Stimulated activated CD8-positive, alpha-beta memory T cell treated with anti-CD3 and anti-CD28 coated beads, Interleukin-15, amount 100 ng/mL, for 48 hours (primary cell): ENCODE measurements around the gene LAMB1.

ENCODE experiments used
- DNase-seq, 2 donors: peaks; one replicate each; pipeline ENCODE4 v3.0.0-alpha.2; 2020; ENCODE audit warnings: low read depth in 2 of 2

The LAMB1 gene

DNA sequence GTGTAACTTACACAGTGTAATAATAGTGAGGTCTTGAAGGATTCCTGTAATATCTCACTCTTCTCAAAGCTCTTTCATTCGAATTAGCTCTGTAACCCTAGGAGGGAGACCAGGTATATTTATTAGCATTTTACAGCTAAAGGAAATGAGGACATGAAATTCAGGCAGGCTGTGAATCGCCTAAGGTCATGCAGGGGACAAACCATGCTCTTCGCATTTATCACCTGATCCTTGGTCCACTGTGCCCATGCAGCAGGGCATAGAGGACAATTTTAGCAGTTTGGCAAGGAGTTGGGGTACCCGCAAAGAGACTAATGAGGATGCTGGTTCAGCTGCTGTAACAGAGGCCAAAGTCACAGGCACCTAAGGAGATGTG, 14.8 kb upstream of the LAMB1 start:
- DNase-seq: no peak

DNA sequence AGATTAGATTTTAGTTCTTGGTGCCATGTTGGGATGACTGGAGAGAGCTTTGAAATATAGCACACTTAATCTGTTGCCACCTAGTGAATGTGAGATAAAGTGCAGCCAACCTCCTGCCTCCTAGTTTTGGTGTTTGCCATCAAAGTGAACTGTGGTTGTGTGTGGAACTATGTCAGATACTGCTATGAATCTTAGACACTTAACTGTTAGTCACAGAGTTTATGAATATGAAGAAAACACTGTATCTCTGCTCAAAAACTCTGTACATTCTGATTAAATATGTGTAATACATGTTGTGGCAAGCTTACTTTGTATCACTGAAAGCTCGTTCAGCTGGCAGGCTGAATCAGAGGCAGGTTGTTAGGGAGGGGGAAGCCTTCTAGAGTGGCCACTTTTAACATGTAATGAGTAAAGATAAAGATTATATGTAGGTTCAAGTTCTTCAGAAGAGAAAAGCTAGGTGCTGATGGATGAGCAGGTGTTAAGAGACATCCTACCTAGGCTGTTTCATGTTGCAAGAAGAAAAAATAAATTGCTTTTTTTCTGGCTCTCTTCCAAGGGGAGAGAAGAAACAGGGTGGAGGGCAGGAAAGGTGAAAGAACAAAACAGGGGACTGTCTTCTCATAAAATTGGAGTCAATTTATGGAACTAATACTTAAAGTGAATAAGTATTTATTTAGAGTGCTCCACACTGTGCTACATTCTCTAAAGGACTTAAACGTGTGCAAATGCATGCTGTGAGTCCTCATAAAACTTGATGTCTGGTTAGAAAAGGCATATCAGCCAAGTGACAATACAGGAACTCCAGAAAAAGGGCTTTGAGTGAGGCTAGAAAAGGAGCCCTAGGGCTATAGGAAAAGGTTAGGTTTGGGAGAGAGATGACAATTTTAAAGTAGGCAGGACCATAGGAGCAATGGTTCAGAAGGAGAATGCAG, 14.1 kb upstream of the LAMB1 start:
- DNase-seq: no peak

DNA sequence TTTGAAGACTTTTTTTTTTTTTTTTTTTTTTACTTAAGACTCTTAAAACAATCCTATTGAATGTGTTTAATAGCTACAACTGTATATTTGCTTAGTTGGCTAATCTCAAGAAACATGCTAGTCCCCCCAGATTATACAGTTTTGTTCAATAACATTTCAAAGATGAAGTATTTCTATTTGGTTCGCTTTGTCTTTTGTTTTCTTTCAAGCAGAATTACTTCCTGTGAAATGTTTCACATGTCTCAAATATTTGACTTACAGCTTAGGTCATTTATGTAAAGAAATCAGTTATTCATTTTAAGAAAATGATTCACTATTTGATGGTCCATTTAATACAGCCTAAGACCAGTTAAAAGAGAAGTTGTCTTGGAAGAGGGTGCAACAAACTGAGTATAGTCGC, 12.8 kb upstream of the LAMB1 start:
- no peak for DNase-seq

DNA sequence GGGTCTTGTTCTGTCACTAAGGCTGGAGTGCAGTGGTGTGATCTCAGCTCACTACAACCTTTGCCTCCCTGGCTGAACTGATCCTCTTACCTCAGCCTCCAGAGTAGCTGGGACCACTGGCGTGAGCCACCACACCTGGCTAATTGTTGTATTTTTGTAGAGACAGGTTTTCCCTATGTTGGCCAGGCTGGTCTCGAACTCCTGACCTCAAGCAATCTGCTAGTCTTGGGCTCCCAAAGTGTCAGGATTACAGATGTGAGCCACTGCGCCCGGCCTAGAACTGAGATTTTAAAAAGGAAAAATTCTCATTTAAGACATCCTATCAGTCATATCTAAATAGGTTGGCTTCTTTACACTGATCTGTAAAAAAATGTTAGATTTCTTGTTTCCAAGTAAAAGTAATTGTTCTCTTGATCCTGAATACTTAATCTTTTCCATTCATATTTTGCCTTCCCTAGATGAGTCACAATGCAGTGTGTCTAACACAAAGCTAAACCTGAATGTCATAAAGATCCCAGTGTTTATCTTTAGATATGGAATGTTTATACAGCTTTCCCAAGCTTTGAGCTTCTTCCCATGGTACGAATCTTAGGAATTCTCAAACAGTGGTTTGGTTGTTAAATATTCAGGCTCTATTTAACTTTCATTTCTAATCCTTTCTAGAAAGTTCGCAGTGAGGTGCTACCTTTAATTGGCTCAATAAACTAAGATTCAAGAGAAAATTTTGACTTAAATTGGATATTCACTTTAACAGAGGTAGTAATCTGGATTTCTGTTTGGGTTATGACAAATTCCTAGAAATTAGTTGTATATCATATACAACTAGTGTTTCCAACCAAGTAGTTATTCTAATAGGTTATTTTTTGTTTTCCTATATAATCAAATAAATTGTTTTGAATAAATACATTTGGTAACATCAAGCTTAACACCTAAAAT, 12.1 kb upstream of the LAMB1 start:
- no peak for DNase-seq

DNA sequence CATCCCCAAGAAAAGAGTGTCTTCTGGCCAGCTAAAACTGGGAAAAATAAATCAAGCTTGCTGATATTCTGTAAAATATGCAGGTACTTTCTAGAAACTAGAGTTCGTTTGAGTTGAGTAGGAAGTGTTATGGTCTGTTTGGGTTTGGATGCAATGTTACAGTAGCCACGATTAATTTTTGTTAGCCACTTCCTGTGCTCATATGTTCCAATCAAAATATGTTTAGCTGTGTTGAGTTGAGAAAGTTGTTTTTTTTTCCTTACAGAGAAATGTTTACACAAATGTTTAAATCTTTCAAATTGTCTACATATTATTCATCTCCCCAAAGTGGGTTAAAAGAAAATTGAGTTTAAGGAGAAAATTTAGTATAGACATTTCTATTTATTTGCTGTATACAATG, 11.3 kb upstream of the LAMB1 start:
- DNase-seq: no peak

DNA sequence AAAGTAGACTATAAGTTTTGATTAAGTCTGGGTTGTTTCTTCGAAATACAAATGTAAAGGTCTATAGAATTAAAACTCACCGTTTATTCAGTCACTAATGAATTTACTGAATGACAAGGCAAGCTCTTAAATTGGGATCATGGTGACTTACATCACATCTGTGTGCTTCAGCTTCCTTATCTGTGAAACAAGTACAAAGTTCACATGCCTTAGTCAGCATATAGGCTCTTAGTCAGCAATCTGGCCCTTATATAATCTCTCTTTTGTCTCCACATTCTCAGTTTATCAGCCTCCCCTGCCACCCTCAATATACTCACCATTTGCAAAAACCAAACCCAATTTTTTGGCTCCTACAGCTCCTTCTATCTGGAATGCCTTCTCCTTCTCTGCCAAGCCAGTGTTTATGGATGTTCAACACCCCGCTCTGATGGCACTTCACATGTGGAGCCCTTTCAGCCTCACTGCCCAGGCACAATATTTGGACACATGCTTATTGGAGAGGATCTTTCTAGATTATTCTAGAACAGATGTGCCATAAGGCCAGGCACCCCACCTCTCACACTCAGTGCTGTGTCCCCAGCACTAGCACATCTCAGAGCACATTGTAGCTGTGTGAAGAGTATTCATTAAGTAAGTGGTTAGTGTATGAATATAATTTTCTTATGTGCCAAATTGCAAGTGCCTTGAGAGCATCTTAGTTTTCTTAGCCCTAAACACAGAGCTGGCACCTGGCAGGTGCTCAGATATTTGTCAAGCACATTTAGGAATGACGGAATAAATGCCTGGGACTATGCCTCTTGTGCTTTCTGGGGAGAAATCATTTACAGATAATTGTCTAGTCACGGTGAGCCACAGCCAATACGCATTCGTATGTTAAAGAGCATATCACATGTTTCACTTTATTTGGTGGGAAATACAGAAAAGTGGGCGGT, 9.8 kb upstream of the LAMB1 start:
- no peak for DNase-seq

DNA sequence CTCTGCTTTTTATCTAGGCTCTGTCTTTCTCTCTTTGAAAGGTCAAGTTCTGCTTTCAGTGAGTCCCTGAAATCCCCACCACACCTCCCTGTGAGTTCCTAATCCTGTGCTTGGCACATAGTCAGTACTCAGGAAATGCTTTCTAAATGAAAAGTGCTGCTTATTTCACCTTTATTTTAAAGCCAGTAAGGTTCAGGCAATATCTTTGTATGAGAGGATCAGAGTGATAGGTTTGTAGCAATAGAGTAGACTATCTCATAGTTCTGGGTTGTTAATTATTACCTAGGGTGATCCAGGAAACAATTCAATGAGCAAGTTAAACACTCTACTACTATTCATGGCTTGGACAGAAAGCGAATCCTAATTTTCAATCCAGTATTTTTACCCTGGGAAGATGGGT, 7.4 kb upstream of the LAMB1 start:
- DNase-seq: no peak

DNA sequence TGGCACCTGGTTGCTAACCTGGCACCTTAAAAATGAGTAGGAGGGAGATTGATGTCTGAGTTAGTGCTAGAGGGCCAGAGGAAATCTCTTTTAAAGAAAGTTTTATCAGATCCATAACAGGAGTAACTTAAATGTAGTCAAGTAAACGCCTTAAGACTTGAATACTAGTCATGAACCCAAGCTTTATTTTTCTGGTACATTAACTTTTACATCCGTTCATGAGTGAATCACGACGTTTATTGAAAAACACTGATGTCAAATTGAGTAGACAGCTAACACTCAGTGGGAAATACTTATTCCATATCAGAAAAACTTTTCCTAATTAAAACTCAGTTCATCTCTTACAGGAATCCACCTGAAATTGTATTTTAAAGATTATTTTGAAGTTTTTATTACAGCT, 6.9 kb upstream of the LAMB1 start:
- DNase-seq: no peak

DNA sequence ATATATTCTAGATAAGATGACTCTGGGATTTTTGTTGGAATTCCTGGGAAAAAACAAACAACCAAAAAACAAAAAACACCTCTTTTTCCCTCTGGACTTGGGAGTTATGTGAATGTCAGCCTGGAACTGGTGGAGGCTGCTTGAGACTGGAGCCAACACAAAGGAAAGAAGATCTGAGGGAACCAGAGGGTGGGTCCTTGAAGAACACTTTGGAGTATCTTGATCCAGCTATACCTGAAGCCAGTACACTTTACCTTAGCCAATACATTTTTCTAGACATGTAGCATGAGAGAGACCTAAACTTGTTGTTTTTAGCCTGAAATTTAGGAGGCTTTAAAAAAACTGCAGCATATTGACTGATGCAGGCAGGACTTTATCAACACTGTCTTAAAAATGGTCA, 5.9 kb upstream of the LAMB1 start:
- no peak for DNase-seq

DNA sequence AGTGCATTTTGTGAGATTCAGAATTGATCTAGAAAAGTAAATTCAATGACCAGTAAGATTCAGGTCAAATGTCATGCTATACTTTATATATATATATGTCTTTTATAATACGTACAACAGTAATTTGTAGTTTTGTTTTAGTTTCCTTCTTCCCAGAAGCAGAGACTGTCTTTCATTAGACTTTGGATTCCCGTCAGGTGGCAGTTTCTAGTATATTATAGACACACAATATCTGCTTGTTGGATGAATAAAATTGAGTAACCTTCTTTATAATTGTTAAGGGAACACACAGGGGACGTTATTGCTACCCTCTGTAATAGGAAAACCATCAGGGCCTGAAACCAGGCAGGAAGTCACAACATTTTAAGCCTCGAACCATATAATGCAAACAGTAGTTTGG, 5.3 kb upstream of the LAMB1 start:
- DNase-seq: no peak

DNA sequence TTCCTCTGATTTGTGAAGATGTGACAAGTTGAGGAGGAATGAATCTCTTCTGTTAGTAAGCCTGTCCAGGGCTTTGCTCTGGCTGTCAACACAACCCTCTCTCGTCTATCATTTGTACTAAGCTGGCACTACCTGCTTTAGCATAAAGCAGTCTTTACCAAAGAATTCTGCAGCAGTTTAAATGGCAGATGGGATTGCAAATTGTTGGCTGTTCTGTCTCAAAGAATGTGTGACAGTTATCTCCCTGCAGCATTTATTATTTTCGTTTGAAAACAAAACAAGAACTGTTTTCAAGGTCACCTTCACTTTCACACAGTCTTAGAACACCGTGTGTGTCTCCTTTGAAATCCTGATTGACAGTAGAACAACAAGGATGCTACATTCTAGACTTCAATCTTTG, 4.8 kb upstream of the LAMB1 start:
- DNase-seq: no peak

DNA sequence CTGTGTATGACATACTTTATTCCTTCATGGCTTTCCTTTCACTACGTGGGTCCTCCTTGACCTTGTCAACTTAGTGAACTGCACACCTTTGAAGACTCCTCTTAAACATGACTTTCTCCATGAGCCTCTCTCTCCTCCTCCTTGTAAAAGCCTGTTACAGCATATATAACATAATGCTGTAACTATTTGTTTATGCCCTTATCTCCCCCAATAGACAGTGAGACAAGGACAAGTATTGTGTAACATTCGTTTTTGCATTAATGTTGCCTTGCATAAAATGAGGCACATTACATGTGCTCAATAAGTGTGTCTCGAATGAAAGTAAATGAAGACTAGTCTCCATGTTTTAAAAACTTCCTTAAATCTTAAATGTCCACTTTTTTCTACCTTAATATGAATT, 4.3 kb upstream of the LAMB1 start:
- no peak for DNase-seq

DNA sequence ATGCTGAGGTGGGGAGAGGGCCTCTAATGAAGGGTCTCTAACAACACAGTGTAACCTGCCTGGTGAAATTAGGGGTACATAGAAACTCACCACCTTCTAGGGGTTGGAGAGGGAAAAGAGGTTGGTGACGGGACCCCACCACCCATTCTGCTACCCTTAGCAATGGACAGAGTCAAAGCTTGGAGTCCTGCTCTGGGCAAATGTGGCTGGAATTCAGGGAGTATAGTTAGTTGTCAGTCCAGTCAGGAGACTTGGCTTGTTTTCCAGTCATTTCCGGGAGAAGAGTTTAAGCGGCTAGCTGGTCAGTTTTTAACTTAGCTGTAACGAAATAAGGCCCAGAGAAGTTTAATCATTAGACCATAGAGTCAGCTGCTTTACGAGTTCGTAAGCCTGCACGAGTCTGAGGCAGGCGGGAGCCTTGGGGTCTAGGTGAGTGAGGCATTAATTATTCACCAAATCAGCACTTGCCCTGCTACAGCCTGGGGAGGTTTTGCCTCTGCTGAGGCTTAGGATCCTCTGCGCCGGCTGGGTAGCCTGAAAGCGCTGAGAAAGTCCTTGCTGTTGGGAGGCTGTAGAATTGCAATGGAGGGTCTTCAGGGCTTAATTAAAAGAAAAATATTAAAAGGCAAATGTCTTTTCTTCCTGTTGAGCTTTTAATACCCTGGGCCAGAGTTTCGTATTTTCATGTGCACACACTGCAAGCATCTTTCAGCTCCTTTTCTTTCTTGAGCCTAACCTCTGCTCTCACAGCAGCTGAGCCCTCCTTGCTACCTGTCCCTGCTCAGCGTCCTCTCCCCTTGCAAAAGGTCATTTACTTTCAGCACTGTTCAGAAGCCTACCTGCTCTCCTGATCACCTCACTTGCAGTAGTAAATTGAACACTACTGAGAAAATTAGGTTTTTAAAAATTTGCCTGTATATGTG, 1.5 kb upstream of the LAMB1 start:
- DNase-seq: no peak

DNA sequence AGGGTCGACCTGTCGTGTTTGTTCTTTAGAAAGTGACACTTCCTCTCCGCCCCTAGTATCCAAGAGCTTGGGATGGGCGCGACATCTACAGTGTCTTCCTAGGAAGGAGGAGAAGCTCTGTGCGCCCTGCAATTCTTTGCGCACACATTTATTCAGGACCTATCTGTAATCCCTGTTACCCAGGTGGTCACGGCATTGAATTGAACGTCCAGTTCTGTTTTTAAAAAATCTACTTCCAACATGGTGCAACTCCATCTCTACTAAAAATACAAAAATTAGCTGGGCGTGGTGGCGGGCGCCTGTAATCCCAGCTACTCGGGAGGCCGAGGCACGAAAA, 606 bp upstream of the LAMB1 start:
- DNase-seq: no peak

DNA sequence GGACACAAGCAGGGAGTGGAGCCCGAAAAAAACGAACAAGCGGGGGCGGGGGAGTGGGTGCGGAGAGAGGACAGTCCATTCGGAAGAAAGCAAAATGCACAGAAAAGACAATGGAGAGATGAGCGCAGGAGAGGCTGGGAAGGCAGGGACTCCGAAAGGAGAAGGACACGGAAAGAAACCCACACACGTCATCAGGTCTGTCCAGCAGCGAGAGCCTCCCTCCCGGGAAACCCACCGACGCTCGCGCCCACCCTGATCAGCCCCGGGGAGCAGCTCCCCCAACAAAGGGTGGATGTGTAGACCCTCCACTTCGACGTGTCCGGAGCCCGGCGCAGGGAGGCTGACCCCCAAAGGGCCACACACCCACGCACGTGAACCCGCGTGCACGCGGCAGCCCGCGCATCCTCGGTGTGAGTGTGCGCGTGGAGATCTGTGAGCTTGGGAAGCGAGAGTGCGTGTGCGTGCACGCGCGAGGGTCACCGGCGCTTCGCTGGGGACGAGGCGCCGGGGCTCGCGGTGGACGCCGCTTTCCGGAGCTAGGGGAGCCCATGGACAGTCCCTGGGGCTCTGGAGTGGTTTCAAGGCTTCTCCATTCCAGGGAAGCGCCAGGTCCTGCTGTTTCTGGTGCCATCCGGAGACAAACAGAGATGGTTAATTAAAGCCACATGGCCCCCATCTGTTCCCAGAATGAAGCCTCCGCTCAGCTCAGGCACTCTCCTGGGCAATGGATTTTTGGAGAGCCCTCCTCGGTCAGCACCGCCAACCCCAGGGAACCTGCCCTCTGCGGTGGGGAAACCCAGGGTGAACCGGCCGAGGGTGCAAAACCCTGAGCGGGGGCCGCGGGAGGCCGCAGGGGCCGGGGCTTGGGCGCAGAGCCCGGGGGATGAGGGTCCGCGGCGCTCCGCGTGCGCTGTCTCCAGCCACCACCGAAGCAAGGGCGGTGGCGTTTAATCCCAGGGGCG, 916 bp downstream of the LAMB1 start:
- DNase-seq: no peak

DNA sequence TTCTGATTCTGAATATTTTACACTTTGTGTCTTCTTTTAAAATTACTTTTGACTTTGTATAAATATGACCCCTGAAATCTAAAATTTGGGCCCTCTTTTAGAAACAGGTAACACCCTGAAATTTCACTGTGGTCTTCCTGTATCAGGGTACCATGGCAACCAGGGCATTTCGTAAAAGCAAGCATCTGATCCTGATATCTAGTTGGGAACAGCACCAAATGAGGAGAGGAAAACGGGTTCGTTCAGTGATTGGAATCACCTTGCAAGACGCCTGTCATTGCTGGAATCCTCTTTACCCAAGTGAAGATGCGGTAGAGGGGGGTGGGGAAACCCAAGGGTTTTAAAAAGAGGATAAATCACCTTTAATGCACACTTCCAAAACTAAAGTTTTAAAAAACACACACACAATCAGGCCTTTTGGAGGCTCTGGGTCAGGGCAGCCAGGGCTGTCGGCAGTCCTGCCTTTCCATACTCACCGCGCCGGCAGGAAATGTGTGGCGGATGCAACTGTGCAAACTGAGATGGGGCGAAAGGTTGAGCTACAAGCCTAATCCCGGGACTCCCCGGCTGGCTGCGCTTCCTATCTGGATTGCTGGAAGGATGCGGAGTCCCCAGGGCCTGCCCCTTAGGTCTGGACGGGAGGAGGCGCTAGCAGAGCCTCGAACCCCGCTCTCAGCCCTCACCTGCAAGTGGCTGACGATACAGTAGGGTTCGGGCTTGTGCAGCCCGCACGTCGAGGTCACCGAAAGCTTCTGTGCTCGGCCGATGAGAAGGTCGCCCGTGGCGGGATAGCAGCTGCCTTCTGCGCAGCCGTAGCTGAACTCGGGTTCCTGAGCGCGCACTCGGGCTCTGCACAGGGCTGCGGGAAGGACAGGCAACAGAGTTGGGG, 1.8 kb downstream of the LAMB1 start:
- no peak for DNase-seq

DNA sequence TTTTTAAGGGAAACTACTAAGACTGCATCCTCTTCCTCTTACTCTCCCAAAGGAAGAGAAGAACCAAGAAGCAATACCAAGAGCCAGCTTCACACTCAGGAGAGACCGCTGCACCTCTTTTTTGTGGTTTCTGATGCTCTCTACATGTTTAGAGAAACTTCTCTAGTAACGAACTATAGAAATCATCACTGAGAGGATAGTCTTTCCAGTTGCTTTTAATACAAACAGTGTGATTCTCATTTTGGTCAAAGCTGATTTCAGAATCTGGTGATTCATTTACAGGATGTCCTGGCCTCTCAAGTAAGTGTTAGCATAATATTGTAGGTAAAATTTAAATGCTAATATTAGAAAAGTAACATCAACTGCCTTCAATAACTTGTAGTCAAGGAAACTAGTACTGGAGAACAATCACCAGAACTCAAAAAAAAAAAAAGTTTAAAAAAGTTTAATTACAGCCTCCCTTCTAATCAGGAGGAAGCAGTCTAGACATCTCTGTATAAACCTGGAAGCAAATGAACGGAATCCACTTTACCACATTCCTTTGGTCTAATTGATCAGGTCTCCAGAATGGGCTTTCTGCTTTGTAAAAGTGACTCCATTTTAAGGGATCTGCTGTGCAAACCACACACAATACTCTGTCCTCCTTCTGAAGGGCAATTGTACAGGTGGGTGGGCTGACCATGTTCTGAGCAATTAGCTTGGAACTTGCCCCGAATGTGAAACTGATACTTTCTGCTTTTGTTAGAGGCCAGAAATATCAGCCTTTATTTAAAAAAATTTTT, 3.0 kb downstream of the LAMB1 start:
- no peak for DNase-seq
